ENCODE data around the gene PLA2G4C.
A peak's percentile ranks its signal among the peaks of the same experiment; 100 is the strongest.

The PLA2G4C gene

DNA sequence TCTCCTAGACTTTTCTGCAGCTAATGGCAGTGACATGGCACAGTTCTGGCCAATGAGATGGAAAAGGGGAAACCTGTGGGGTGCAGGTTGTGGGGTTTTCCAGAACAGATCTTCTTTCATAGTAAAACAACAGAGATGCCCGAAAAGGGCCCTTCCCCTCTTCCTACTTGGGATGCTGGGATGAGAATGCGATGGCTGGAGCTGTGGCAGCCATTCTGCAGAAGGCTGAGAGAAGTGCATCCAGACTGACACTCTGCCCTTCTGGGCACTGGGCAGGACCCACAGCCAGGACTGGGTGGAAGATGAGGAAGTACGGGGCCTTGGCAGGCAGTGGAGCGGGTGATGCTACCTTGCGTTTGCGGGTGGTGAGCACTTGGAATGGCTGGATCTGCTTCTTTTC lies 16.9 kb upstream of the PLA2G4C start:
- in situ Hi-C loops (cut with MboI; ENCODE audit: low sequenced_read_pairs, unreplicated experiment): no loop called here
- TF ChIP-seq, protein P1, sequence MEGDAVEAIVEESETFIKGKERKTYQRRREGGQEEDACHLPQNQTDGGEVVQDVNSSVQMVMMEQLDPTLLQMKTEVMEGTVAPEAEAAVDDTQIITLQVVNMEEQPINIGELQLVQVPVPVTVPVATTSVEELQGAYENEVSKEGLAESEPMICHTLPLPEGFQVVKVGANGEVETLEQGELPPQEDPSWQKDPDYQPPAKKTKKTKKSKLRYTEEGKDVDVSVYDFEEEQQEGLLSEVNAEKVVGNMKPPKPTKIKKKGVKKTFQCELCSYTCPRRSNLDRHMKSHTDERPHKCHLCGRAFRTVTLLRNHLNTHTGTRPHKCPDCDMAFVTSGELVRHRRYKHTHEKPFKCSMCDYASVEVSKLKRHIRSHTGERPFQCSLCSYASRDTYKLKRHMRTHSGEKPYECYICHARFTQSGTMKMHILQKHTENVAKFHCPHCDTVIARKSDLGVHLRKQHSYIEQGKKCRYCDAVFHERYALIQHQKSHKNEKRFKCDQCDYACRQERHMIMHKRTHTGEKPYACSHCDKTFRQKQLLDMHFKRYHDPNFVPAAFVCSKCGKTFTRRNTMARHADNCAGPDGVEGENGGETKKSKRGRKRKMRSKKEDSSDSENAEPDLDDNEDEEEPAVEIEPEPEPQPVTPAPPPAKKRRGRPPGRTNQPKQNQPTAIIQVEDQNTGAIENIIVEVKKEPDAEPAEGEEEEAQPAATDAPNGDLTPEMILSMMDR (IDR thresholded peaks at IDR 0.05; ENCODE audit: borderline replicate concordance, control extremely low read depth, extremely low read depth, insufficient read depth, missing control alignments): no peak
- no peak for DNase-seq (ENCODE audit: low spot score)

DNA sequence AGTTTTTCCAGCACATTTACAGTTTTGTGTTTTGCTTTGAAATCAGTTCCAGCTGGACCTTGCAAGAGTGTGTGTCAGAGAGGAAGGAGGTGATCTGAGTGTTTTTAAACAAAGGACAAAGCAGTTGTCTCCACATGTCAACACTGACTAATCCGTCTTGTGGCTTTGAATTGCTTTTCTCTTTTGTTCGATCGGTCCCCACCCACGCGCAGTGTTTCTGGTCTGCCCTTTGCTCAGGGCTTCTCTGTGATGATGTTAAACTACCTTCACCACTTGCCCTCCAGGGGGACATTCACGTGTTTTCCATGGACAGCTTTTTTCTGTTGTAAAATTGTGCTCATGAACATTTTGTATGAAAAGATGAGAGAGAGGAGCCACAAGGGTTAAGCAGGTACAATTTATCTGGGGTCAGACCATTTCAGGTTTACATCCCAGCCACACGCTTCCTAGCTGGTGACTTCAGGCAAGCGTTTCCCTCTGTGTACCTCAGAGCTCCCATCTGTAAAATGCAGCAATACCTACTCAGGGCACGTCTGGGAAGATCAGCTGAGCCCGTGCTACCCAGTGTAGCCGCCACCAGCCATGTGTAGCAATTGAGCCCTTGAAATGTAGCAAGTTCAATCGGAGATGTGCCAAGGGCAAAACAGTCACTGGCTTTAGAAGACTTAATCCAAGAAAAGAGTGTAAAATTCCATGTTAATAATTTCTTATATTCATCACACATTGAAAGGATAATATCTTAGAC lies 13.5 kb upstream of the PLA2G4C start:
- TF ChIP-seq, protein P1 (IDR thresholded peaks at IDR 0.05; ENCODE audit: borderline replicate concordance, control extremely low read depth, extremely low read depth, insufficient read depth, missing control alignments): no peak
- DNase-seq (ENCODE audit: low spot score): peak; percentile 68
- in situ Hi-C loops (cut with MboI; ENCODE audit: low sequenced_read_pairs, unreplicated experiment): no loop called here

DNA sequence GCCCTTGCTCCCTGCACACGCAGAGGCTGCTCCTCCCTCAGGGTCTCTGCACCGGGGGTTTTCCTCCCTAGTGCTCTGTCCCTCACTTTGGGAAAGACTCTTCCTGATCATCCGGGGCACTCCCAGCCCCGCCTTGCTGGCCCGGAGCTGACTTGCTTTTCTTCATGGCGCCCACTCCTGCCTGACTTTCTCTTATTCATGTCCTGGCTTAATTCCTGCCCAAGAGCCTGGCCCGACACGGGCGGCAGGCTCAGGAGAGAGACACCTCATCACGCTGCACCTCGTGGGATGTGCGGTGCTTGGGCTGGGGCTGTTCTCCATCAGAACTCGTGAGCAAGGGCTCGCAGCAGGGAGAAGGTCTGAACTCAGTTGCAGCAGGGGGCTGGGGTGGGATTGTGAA lies 11.8 kb upstream of the PLA2G4C start:
- TF ChIP-seq, protein P1 (IDR thresholded peaks at IDR 0.05; ENCODE audit: borderline replicate concordance, control extremely low read depth, extremely low read depth, insufficient read depth, missing control alignments): no peak
- no peak for DNase-seq (ENCODE audit: low spot score)
- in situ Hi-C loops (cut with MboI; ENCODE audit: low sequenced_read_pairs, unreplicated experiment): no loop called here

DNA sequence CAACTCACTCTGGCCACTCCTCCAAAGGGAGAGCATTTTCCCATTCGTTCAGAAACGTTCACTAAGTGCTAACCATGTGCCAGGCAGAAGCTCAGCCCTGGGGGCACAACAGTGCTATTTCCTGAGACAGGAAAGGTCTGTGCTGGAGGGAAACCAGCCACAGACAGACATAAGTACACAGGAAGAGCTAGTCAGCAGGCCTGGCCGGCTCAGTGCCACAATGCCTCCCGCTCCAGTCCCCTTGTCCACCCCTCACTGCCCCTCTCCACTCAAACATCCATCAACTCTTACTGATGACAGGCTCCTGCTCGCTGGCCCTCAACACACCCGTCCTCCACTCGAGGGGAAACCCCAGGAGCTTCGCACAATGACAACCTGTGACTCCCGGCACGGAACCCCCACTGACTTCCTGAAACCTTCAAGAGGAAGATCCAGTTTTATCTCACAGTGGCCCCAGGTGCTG lies 11.3 kb upstream of the PLA2G4C start:
- peak; percentile 82 for DNase-seq (ENCODE audit: low spot score)
- TF ChIP-seq, protein P1 (IDR thresholded peaks at IDR 0.05; ENCODE audit: borderline replicate concordance, control extremely low read depth, extremely low read depth, insufficient read depth, missing control alignments): no peak
- in situ Hi-C loops (cut with MboI; ENCODE audit: low sequenced_read_pairs, unreplicated experiment): no loop called here

DNA sequence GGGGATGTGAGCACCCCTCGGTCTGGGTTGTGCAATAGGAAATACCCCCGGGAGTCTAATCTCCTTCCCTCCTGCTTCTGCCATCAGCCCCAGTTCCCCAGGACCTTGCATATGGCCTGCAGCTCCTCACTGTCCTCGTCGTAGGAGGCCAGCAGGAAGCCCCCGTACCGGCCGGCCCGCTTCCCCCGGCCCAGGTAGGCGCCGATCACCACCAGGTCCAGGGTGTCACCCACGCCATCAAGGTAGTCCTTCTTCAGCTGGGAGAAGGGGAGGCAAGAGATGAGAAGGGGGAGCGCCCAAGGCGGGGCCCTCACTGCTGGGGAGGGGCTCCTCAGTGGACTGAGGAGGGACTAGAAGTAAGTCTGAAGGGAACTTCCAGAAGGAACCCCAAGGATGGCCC lies 10.4 kb upstream of the PLA2G4C start:
- in situ Hi-C loops (cut with MboI; ENCODE audit: low sequenced_read_pairs, unreplicated experiment): no loop called here
- TF ChIP-seq, protein P1 (IDR thresholded peaks at IDR 0.05; ENCODE audit: borderline replicate concordance, control extremely low read depth, extremely low read depth, insufficient read depth, missing control alignments): no peak
- DNase-seq (ENCODE audit: low spot score): no peak

DNA sequence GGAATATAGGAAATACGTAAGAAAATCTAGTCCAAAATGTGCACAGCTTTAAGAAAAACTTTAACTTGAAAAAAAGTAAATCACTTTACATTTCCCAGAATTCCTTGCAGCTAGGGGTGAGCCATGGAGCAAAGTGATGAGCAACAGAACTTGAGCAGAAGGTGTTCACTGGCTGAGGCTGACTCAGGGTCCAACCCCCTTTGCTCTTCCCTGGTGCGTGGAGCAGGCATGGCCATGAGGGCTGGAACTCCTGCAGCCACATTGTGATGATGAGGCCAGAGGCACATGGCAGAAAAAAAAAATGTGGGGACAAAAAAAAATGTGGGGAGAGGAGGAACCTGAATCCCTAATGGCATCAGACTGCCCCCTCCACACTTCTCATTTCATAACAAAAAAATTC lies 9.9 kb upstream of the PLA2G4C start:
- TF ChIP-seq, protein P1 (IDR thresholded peaks at IDR 0.05; ENCODE audit: borderline replicate concordance, control extremely low read depth, extremely low read depth, insufficient read depth, missing control alignments): no peak
- in situ Hi-C loops (cut with MboI; ENCODE audit: low sequenced_read_pairs, unreplicated experiment): no loop called here

More for the DNA sequence above, 9.9 kb upstream of the PLA2G4C start:
- no peak for DNase-seq (ENCODE audit: low spot score)

Data from GM13976 (cell line).